LNCAP (cell line): ENCODE measurements around the gene CEP41.

Experiments used
- CTCF ChIP-seq: fragments of 450-650 bp; IDR thresholded peaks from 2 replicates; pipeline ENCODE4 v1.5.1; 2017; ENCODE audit warnings: mild to moderate bottlenecking

Gene CEP41

GRCh38 chr7:130473876-130474275 lies 33.1 kb upstream of the CEP41 start:
- no peak for TF ChIP-seq CTCF

GRCh38 chr7:130473289-130473688 lies 32.5 kb upstream of the CEP41 start:
- no peak for TF ChIP-seq CTCF

DNA sequence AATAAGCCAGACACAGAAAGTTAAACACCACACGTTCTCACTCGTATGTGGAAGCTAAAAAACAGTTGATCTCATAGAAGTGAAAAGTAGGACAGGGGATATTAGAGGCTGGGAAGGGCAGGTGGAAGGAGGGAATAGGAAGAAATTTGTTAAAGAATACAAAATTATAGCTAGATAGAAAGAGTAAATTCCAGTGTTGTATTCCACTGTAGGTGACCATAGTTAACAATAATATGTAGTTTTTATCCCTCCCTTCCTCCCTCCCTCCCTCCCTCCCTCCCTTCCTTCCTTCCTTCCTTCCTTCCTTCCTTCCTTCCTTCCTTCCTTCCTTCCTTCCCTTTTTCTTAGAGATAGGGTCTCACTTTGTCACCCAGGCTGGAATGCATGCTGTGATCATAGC lies 31.2 kb upstream of the CEP41 start:
- no peak for TF ChIP-seq CTCF

DNA sequence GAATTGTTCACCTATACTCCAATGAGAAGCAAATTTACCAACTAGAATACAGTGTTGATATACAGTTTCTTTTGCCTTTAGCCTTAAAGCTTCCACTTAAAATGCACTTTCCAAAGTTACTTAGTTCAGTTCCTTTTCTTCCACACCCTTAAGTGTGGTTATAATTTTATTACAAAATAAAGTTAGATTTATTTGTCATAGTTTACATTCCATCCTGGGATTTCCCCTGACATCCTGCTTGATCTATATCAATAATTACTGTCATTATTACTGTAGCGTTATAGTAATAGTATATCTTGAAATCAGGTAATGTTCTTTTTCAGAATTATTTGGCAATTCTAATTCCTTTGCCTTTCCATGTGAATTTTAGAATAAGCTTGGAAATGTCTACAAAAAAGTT lies 27.8 kb upstream of the CEP41 start:
- TF ChIP-seq CTCF: no peak

- TF ChIP-seq CTCF: no peak
These were observed 23.0 kb upstream of the CEP41 start for GRCh38 chr7:130463553-130464434.

DNA sequence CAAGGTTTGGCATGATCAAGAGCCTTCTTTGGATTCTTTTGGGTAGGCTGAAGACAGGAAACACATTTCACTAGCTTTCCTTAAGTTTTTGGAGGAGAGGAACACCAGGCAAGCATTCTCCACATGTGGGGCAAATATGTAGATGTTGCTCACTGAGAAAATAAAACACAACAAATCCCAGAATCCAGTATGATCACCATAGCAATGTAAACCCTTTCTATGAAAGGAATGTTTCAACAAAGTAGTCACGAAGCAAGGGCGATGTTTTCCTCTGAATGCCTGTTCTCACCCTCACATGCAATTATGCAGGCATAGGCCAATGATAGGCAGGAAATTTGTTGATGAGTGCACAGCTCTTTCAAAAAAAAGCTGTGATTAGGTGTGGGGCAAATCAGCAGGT lies 20.5 kb upstream of the CEP41 start:
- TF ChIP-seq CTCF: no peak

GRCh38 chr7:130458257-130458656 lies 17.4 kb upstream of the CEP41 start:
- no peak for TF ChIP-seq CTCF
